Endothelial cell (in vitro differentiated cells): Measurements from ENCODE around the gene AGFG1. TPM values are rescaled to one million over a fixed set of nuclear protein-coding genes. Genes with fewer than 3 reads are reported as not detected.

Source experiments
- DNase-seq: peaks from one replicate; pipeline ENCODE4 v3.0.0; 2021; ENCODE audit warnings: low spot score
- H3K27ac Mint-ChIP-seq: one replicate; pipeline ENCODE4 v1.8.0; 2021; ENCODE audit warnings: mixed read lengths, inconsistent platforms; ENCODE audit not compliant: unreplicated experiment
- H3K27me3 Mint-ChIP-seq: one replicate; pipeline ENCODE4 v1.8.0; 2021; ENCODE audit warnings: mild to moderate bottlenecking, moderate library complexity, mixed read lengths, inconsistent platforms; ENCODE audit not compliant: unreplicated experiment
- H3K36me3 Mint-ChIP-seq: one replicate; pipeline ENCODE4 v1.8.0; 2021; ENCODE audit warnings: mild to moderate bottlenecking, low read depth, mixed read lengths, inconsistent platforms; ENCODE audit not compliant: unreplicated experiment
- H3K4me1 Mint-ChIP-seq: one replicate; pipeline ENCODE4 v1.8.0; 2021; ENCODE audit warnings: mild to moderate bottlenecking, mixed read lengths, inconsistent platforms; ENCODE audit not compliant: unreplicated experiment
- H3K4me3 Mint-ChIP-seq: one replicate; pipeline ENCODE4 v1.8.0; 2021; ENCODE audit warnings: mild to moderate bottlenecking, mixed read lengths, inconsistent platforms; ENCODE audit not compliant: unreplicated experiment
- H3K9me3 Mint-ChIP-seq: one replicate; pipeline ENCODE4 v1.8.0; 2021; ENCODE audit warnings: mixed read lengths, inconsistent platforms; ENCODE audit not compliant: unreplicated experiment
- total RNA-seq: library from RNA; stranded (reverse); fragmentation: NEBNext Ultra II Directional; extraction: Animal tissue kit (Norgen Biotek cat#: 25700); gene quantifications from one replicate; pipeline ENCODE4 v1.2.1, GENCODE V29; 2021; ENCODE audit not compliant: unreplicated experiment
- TF ChIP-seq, protein P1 (sequence below): fragments of 200-600 bp; sonication (generic); IDR thresholded peaks from one replicate; pipeline ENCODE4 v1.5.0; 2021; ENCODE audit warnings: antibody characterized with exemption; ENCODE audit not compliant: unreplicated experiment

The AGFG1 gene
- total RNA-seq, 1 donor from 2014 or later, result 70.9 TPM

DNA sequence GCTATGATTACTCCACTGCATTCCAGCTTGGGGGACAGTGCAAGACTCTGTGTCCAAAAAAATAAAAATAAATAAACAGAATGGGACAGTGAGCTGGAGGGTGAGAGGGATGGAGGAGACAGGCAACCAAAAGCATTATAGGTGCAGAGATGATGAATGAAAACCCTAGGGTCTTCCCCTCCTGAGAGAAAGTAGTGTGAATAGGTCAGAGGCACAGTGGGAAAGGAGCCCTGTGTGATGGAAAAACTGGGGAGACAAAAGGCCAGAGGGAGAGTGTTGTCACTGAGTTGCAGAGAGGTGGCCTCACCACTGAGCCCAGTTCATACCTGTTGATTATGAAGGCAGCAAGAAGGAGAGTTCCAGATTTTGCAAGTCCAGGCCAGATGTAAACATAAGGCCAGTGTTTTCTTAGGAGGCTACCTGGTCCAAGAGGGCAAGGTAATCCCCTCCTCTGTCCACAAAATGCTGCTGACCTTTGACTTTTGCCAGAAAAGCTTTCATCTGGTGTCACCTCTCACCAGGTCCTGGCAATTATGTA lies 17.6 kb upstream of the AGFG1 start:
- no peak overlapping the region for H3K27ac Mint-ChIP-seq
- no peaks in the 10 kb centered on the region for H3K36me3 Mint-ChIP-seq
- H3K9me3 Mint-ChIP-seq, result no peaks in the 10 kb centered on the region
- peaks cover 17% of the 10 kb centered on the region for H3K4me1 Mint-ChIP-seq
- peaks cover 3% of the 10 kb centered on the region for H3K27me3 Mint-ChIP-seq
- no peak for DNase-seq
- TF ChIP-seq, protein P1, sequence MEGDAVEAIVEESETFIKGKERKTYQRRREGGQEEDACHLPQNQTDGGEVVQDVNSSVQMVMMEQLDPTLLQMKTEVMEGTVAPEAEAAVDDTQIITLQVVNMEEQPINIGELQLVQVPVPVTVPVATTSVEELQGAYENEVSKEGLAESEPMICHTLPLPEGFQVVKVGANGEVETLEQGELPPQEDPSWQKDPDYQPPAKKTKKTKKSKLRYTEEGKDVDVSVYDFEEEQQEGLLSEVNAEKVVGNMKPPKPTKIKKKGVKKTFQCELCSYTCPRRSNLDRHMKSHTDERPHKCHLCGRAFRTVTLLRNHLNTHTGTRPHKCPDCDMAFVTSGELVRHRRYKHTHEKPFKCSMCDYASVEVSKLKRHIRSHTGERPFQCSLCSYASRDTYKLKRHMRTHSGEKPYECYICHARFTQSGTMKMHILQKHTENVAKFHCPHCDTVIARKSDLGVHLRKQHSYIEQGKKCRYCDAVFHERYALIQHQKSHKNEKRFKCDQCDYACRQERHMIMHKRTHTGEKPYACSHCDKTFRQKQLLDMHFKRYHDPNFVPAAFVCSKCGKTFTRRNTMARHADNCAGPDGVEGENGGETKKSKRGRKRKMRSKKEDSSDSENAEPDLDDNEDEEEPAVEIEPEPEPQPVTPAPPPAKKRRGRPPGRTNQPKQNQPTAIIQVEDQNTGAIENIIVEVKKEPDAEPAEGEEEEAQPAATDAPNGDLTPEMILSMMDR, result no peak
- H3K4me3 Mint-ChIP-seq, result no peak overlapping the region

DNA sequence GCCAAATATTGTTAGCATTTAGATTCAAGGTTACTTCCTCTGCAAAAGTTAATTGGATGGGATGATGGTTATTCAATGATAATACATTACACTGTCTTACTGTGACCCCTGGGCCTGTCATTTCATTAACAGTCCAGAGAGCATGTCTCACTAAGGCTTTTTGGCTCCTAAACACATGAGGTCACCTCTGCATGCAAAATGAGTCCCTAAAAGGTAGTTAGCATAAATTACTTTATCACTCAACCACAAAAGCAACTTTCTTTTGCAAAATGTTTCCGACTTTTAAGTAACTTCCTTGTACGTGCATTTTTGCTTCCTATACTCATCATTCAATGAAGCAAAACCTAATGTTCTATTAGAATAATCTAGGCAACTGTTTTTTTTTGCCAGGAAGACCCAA lies 16.8 kb upstream of the AGFG1 start:
- Mint-ChIP-seq H3K36me3 (no peaks in the 10 kb centered on the region), H3K9me3 (no peaks in the 10 kb centered on the region), H3K4me3 (no peak overlapping the region), H3K4me1 (peaks cover 14% of the 10 kb centered on the region), H3K27ac (no peak overlapping the region), H3K27me3 (peaks cover 3% of the 10 kb centered on the region)
- TF ChIP-seq, protein P1, result no peak
- no peak for DNase-seq

DNA sequence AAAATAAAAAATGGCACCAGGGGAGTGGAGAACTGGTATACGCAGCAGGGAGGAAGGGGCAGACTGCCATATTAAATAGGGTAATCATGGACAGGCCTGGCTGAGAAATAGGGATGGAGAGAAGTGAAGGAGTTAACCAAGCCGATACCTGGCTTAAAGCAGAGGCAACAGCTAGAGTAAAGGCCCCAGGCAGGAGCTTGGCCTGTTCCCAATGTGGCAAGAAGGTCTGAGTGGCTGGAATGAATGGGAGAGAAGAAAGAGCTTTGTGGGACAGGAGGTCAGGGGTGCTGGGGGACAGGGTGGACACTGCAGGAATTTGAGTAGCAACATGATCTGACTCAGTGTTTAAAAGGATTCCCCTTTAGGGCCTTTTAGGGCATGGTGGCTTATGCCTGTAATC lies 15.9 kb upstream of the AGFG1 start:
- H3K9me3 Mint-ChIP-seq, result no peaks in the 10 kb centered on the region
- TF ChIP-seq, protein P1, result no peak
- no peaks in the 10 kb centered on the region for H3K36me3 Mint-ChIP-seq
- H3K27ac Mint-ChIP-seq, result no peak overlapping the region
- peaks cover 5% of the 10 kb centered on the region for H3K4me1 Mint-ChIP-seq
- H3K27me3 Mint-ChIP-seq, result peaks cover 1% of the 10 kb centered on the region
- H3K4me3 Mint-ChIP-seq, result no peak overlapping the region
- no peak for DNase-seq

DNA sequence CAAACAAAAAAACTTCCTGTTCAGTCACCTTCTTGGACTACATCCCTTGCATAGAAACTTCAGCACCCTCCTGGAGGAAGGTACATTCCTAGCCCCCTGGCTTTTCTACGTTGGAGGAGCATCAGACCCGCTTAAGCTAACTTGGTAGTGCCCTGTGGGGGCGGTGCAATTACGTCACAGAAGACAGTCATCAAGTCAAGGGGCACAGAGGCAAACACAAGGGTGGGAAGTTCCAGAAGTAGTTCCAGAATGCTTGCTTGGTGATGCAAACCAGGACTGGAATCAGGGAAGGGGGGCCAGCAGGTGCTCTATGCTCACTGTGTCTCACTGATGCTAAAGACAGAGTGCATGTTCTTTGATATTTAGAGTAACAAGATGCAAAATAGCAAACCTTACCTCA lies 15.2 kb upstream of the AGFG1 start:
- no peaks in the 10 kb centered on the region for H3K36me3 Mint-ChIP-seq
- H3K27ac Mint-ChIP-seq, result no peak overlapping the region
- no peak overlapping the region for H3K4me3 Mint-ChIP-seq
- H3K4me1 Mint-ChIP-seq, result no peaks in the 10 kb centered on the region
- H3K27me3 Mint-ChIP-seq, result peaks cover 1% of the 10 kb centered on the region
- TF ChIP-seq, protein P1, result no peak
- H3K9me3 Mint-ChIP-seq, result no peaks in the 10 kb centered on the region
- DNase-seq, result no peak

DNA sequence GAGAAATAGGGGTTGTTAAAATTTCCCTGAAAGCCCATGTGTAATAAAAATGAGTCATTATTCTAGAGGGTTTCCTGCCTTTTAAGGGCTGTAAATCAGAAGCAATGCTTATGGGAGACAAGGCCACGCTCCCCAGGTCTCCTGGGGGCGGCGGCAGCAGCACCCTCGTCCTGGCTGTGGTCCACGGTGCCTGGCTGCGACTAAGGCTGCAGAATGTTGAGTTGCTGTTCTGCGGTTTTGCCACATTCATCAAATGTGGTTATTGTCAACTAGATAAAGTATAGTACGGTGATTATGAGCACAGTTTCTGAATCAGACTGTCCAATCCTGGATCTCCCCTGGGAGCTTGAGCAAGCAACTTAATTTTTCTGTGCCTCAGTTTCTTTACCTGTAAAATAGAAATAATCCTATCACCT lies 11.9 kb upstream of the AGFG1 start:
- Mint-ChIP-seq H3K36me3 (no peaks in the 10 kb centered on the region), H3K27ac (no peak overlapping the region), H3K4me1 (peaks cover 3% of the 10 kb centered on the region), H3K4me3 (no peak overlapping the region), H3K9me3 (no peaks in the 10 kb centered on the region), H3K27me3 (peaks cover 1% of the 10 kb centered on the region)
- no peak for DNase-seq
- TF ChIP-seq, protein P1, result no peak
